NCI-H446 (cell line): ENCODE results near the gene RTL5.

ENCODE experiments used
- DNase-seq, 2 experiments: peaks; one replicate each; lab custom pipeline; 2025; lab: John Stamatoyannopoulos, UW

The RTL5 gene

DNA sequence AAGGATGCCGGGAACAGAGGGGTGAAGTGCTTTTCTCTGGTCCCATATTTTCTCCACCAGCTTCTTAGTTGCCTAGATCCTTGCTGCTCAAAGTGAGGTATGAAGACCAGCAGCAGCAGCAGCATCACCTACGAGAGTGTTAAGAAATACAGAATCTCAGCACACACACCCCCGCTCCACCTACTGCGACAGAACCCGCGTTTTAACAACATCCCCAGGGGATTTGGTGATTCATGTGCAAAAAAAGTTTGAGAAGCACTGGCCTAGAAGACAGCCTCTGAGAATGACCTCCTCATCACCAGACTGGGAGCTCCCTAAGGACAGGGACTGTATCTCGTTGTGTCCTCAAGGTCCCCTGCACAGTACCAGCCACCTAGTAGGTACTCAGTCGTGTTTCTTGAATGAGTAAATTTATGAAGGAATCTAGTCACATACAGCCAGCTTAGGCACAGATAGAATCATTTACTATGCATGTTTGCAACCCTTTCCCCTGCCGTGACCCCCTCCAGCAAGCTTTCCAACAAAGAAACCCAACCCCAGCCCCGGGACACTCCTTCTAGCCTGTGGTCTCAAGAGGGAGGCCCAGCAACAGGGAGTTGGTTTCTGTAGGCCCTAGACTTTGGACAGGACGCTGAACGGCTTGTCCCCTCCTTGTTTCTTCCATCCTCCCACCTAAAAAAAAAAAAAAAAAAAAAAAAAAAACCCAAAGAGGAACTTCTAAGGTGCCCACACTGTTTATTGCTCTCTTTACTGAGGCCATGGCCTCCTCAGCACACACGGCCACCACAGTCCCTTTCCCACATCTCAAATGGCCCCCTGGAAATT is 21.5 kb downstream of the RTL5 start:
- no peak for DNase-seq

DNA sequence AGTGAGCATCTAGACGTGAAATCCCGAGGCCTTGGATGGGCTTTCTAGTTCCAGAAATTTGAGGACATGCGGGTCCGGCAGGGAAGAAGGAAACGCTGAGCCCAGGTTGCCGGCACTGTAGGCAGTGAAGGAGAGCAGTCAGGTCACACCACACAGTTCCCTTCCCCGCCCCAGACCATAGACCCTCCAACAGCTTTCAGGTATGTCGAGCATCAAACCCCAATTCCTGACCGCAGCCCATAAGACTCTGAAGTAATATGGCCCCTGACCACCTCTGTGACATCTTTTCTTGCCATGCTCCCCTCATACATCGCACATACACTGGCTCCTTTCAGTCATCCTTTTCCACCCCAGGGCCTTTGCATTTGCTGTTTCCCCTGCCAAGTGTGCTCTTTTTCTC is 23.0 kb downstream of the RTL5 start:
- DNase-seq, result no peak

GRCh38 chrX:72107841-72108595 is 23.7 kb downstream of the RTL5 start:
- no peak for DNase-seq

- DNase-seq, result no peak
Observed at GRCh38 chrX:72107320-72107719, 24.4 kb downstream of the RTL5 start.

DNA sequence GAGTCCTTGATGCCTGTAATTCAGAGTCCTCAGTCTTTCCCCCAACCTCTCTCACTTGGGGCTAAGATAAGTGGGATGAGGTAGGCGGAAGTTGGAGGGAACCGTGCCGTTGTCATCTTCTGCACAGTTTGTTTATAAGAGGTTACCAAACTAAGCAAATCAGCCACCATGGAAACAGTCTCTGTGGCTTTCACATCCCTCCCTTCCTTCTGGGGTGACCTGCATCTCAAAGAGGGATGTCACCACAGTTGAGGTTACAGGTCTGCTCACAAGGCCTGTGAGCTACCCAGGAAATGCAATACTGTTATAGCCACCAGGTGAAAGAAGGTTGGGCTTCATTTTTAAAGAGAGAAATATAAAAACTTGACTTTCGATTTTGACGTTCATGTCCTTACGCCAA is 26.3 kb downstream of the RTL5 start:
- DNase-seq, result no peak

GRCh38 chrX:72102760-72103159 is 29.0 kb downstream of the RTL5 start:
- DNase-seq, result no peak

- no peak for DNase-seq
Observed at GRCh38 chrX:72102126-72102525, 29.6 kb downstream of the RTL5 start.

DNA sequence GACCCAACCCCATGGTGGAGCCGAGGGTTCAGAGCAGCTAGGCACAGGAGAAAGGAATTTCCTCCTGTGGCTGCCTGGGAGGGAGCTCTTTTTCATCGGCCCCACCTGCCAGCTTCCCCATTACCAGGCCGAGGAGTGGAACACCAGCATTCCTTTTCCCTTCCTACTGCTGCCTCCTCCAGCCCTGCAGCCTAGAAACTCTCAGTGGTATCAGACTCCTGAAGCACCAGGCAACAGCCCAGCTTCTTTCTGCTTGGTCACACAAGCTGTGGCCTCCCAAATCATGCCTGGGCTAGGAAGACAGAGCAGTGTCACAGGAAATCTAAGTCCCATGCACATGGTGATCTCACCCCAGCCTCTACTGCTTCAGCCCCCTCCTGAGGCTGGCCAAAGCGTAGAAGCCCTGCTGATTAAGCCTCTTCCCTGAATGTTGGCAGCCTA is 30.1 kb downstream of the RTL5 start:
- no peak for DNase-seq

GRCh38 chrX:72100824-72101351 is 30.8 kb downstream of the RTL5 start:
- no peak for DNase-seq

GRCh38 chrX:72100051-72100755 is 31.5 kb downstream of the RTL5 start:
- DNase-seq, result no peak

GRCh38 chrX:72097098-72097497 is 34.6 kb downstream of the RTL5 start:
- no peak for DNase-seq

- no peak for DNase-seq
Observed at GRCh38 chrX:72095370-72095769, 36.3 kb downstream of the RTL5 start.

GRCh38 chrX:72094894-72095293 is 36.8 kb downstream of the RTL5 start:
- DNase-seq, result no peak

DNA sequence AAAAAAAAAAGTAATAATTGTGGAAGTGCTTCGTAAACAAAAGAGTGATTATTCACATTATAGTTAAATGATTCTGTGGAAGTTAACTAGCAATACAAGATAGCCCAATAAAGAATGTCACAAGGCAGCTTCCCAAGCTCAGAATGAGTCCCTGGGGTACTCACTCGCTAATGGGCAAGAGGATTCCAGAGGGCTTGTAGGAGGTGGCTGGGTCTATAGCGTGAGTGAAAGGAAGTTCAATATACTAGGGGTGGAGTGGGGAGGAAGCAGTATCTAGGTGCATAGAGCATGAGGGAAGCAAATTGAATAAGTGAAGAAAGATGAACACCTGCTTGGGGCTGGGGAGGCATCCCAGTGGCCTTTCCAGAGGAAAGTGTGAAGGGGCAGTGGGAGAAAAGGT is 42.5 kb downstream of the RTL5 start:
- DNase-seq, result no peak

GRCh38 chrX:72088761-72089160 is 43.0 kb downstream of the RTL5 start:
- DNase-seq, result no peak

- no peak for DNase-seq
Observed at GRCh38 chrX:72086995-72087394, 44.7 kb downstream of the RTL5 start.

DNA sequence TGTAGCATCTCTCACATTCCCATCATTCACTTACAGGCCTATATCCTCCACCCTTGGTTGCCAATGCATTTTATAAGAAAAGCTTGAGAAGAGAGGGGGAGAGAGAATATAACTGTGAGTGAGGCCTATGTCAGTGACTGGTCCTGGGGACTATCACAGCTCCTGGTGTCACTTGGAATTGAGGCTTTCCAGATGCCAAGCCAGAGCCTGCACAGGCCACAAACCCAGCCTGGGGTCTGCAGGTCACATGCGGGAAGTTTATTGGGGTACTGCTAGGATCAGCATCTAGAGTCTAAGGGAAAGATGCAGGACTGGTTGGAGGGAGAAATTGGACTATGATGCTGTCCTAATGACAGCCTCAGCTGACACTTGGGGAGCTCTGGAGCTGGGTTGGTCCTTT is 47.6 kb downstream of the RTL5 start:
- DNase-seq, result no peak

DNA sequence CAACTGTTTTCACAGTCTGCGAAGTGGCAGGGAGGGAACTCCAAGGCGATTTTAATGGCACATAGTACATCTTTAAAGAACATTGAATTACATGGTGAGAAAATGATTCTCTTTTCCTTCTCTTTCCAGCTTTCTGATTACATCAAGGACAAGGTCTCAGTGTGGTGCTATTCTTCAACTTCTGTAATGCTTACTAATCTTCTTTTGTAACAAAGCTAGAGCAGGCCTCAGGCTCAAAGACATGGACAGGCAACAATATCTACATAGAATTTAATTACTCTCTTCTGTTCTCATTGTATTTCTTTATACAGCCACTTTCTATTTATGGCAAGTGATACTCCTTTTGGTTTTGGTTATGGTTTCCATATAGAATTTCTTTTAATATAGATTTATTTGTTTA is 48.4 kb downstream of the RTL5 start:
- DNase-seq, result no peak

DNA sequence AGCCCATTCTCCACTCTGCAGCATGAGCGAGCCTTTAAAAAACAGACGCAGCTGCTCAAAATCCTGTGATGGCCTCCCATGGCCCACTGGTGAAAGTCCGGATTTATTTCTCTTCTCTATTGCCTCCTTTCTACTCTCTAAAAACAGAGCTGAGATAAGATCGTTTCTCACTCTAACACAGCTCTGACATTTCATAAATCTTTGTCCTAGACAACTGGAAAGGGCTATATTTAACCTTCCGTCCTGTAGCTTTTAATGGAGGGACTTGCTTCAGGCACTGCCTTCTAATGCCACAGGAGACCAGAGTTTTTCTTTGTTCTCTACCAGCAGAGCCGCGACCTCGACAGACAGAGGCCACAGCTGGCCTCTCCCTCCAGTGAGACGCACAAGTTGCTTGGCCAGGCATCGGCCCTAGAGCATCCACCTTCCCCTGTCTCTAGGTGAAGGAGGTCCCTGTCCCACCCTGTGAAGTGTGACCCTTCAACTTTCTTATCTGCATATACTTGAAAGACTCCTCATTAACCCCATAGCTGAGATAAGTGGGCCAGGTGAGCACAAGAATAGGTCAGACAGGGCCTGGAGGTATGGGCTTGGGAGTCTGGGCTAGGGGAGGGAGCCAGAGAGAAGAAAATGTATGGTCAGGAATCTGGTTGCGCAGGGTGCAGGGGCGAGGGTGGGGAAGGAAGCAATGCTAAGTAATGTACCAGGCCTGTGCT is 50.0 kb downstream of the RTL5 start:
- DNase-seq, result no peak

GRCh38 chrX:72080800-72081199 is 50.9 kb downstream of the RTL5 start:
- DNase-seq, result no peak

DNA sequence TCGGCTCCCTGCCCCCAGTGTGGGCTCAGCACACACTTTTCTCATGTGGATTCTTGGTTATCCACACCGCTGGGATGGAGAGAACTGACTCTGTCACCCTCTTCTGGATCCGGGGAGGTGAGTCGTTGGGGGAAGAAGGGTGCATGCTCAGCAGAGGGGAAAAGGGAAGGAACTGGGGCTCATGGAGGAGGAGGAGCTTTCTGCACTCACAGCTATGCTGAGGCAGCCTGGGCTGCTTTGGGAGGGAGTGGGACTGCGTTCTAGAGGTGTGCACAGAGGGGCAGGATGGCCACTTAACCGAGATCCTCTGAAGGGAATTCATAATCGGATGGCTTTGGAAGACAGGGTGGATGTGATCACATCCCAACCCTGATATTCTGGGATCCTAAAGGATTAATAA is 51.6 kb downstream of the RTL5 start:
- DNase-seq, result no peak

DNA sequence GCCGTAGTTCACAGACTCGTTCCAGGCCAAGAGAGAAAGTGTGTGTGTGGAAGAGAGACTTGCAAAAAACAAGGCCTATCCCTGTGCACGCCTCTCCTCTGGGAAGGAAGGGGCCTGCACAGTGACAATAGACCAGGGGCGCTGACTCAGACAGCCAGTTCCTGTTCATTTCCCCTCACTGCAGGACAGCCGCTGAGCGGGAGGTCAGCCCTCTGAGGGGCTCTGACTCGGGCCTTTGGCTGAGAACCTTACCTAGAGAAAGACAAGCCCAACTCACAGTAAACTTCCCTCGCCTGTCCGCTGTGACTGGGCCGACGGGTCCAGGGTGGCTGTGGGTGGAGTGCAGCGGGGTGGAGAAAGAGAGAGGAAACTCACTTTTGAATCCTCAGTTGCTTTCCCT is 52.1 kb downstream of the RTL5 start:
- no peak for DNase-seq
